Left ventricle myocardium inferior (tissue), 1 donor: ENCODE data around the gene C10orf67. TPM values are rescaled to one million over a fixed set of nuclear protein-coding genes. Genes with fewer than 3 reads are reported as not detected.

Experiments
- DNase-seq: peaks from one replicate; pipeline ENCODE4 v3.0.0-alpha.2; 2020
- H3K27ac ChIP-seq: fragments of 200-600 bp; replicated peaks from 2 replicates; pipeline ENCODE4 v1.8.0; 2021
- H3K27me3 ChIP-seq: fragments of 200-600 bp; 2 replicates; pipeline ENCODE4 v1.8.0; 2021; ENCODE audit warnings: low read depth
- H3K36me3 ChIP-seq: fragments of 200-600 bp; 2 replicates; pipeline ENCODE4 v1.8.0; 2021
- H3K4me1 ChIP-seq: fragments of 200-600 bp; 2 replicates; pipeline ENCODE4 v1.8.0; 2021
- H3K4me3 ChIP-seq: fragments of 200-600 bp; 2 replicates; pipeline ENCODE4 v1.8.0; 2021; ENCODE audit warnings: mild to moderate bottlenecking, moderate library complexity
- H3K9me3 ChIP-seq: fragments of 200-600 bp; replicated peaks from 2 replicates; pipeline ENCODE4 v1.8.0; 2021
- CTCF ChIP-seq: fragments of 200-600 bp; IDR thresholded peaks from 2 replicates; pipeline ENCODE4 v1.8.0; 2021; ENCODE audit warnings: antibody characterized with exemption, mild to moderate bottlenecking, borderline replicate concordance
- intact Hi-C: fragments of 100-400 bp; cut with micrococcal nuclease; formaldehyde crosslinking; loops from one replicate; pipeline ENCODE4 v1.11.0; 2022
- total RNA-seq: library from RNA; stranded (reverse); fragmentation: NEBNext Ultra II Directional; extraction: Animal tissue kit (Norgen Biotek cat#: 25700); gene quantifications from one replicate; pipeline ENCODE4 v1.2.1, GENCODE V29; 2021
- donor health status: DM: no; HTN: yes; CAD: no; lungs with severe emphysema.

C10orf67 gene
- total RNA-seq, 1 donor from 2014 or later, result 0.36 TPM

GRCh38 chr10:23171232-23171876 lies 173.2 kb downstream of the C10orf67 start:
- intact Hi-C loops, result no loop called here
- Histone ChIP-seq H3K27me3 (peaks cover 99% of the 10 kb centered on the region), H3K4me3 (no peak overlapping the region)

GRCh38 chr10:23158370-23158769 lies 186.2 kb downstream of the C10orf67 start:
- TF ChIP-seq CTCF, result peak; percentile 87
- no peaks in the 10 kb centered on the region for H3K36me3 ChIP-seq
- H3K4me1 ChIP-seq, result peaks cover 4% of the 10 kb centered on the region
- intact Hi-C loops, result no loop called here
- H3K27me3 ChIP-seq, result peaks cover 71% of the 10 kb centered on the region
- peak overlapping the region; percentile 18 for H3K4me3 ChIP-seq
- H3K27ac ChIP-seq, result no peak overlapping the region
- DNase-seq, result no peak
- no peaks in the 10 kb centered on the region for H3K9me3 ChIP-seq

More at GRCh38 chr10:23171232-23171876, 173.2 kb downstream of the C10orf67 start:
- Histone ChIP-seq H3K27ac (no peak overlapping the region), H3K36me3 (no peaks in the 10 kb centered on the region), H3K4me1 (peaks cover 26% of the 10 kb centered on the region), H3K9me3 (no peaks in the 10 kb centered on the region)
- DNase-seq, result no peak
- TF ChIP-seq CTCF, result no peak

- Histone ChIP-seq H3K4me1 (peaks cover 4% of the 10 kb centered on the region), H3K27ac (no peak overlapping the region), H3K4me3 (peak overlapping the region; percentile 18), H3K27me3 (peaks cover 65% of the 10 kb centered on the region), H3K9me3 (no peaks in the 10 kb centered on the region), H3K36me3 (no peaks in the 10 kb centered on the region)
- no peak for DNase-seq
- TF ChIP-seq CTCF, result no peak
- intact Hi-C loops, result no loop called here
These were observed 186.8 kb downstream of the C10orf67 start for GRCh38 chr10:23157691-23158369.

GRCh38 chr10:23157239-23157681 lies 187.3 kb downstream of the C10orf67 start:
- peaks cover 63% of the 10 kb centered on the region for H3K27me3 ChIP-seq
- intact Hi-C loops, result no loop called here
- no peaks in the 10 kb centered on the region for H3K36me3 ChIP-seq
- DNase-seq, result no peak
- peaks cover 4% of the 10 kb centered on the region for H3K4me1 ChIP-seq
- no peaks in the 10 kb centered on the region for H3K9me3 ChIP-seq
- no peak overlapping the region for H3K27ac ChIP-seq
- no peak overlapping the region for H3K4me3 ChIP-seq
- TF ChIP-seq CTCF, result no peak

GRCh38 chr10:23156447-23157150 lies 188.0 kb downstream of the C10orf67 start:
- Histone ChIP-seq H3K4me3 (no peak overlapping the region), H3K9me3 (no peaks in the 10 kb centered on the region), H3K36me3 (no peaks in the 10 kb centered on the region), H3K27me3 (peaks cover 57% of the 10 kb centered on the region), H3K4me1 (peaks cover 4% of the 10 kb centered on the region), H3K27ac (no peak overlapping the region)
- DNase-seq, result no peak
- intact Hi-C loops, result no loop called here
- no peak for TF ChIP-seq CTCF
